Activated T-helper 1 cell treated with Interleukin-2 at 50 U/mL for 16 hours (primary cell): ENCODE measurements around the gene CCN6.
"Not testable (repeated sequence)": the region's sequence is repeated elsewhere in the genome, so short reads cannot be mapped to it uniquely, and the experiment has no call there.

ENCODE experiments used
- DNase-seq: peaks from one replicate; pipeline ENCODE4 v3.0.0-alpha.2; 2020; ENCODE audit warnings: low read depth

Gene CCN6

DNA sequence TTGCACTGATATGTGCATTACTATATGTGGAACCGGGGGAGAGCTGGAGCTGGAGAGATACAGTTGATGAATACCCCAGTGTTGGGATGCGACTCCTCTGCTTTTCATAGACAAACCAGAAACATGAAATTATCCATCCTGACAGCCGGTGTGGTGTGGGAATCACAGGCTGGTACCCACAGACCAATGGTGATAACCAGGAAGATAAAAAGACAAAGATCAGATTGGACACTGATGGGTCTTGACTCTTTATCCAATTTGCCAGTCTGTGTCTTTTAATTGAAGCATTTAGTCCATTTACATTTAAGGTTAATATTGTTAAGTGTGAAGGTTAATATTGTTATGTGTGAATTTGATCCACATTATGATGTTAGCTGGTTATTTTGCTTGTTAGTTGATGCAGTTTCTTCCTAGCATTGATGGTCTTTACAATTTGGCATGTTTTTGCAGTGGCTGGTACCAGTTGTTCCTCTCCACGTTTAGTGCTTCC is 2.6 kb upstream of the CCN6 start:
- not testable (repeated sequence) for DNase-seq

DNA sequence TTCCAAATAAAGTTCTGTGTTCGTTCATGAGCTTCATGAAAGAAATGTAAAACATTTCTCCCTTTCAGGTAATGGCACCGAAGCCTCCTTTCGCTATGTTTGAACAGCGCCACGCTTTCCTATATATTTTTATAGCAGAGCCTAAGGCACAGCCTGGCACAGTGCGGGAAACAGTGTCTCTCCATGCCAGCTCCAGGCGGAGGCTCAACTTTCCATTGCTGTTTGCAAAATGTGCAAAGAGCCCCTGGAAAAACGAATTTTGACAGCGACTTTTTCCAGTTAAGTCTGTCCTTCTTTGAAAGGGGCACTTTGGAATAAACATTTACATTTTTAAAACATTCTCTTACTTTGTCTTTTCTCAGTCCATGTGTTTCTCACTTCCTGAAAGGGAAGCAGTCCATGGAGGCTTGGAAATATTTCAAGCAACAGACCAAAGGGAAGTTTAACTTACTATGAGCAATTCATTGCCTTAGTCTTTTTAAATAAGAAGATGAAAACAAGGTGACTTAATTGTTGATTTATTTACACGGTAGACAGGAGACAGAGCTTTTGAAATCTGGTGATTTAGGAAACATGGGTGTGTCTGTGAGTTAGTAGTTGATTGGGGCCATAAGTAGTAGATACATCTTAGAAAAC is 769 bp downstream of the CCN6 start:
- no peak for DNase-seq

- DNase-seq, result no peak
Measured at GRCh38 chr6:112058243-112059032, 4.5 kb downstream of the CCN6 start.

GRCh38 chr6:112061605-112062004 is 7.7 kb downstream of the CCN6 start:
- no peak for DNase-seq

- no peak for DNase-seq
Measured at GRCh38 chr6:112062966-112063365, 9.1 kb downstream of the CCN6 start.

DNA sequence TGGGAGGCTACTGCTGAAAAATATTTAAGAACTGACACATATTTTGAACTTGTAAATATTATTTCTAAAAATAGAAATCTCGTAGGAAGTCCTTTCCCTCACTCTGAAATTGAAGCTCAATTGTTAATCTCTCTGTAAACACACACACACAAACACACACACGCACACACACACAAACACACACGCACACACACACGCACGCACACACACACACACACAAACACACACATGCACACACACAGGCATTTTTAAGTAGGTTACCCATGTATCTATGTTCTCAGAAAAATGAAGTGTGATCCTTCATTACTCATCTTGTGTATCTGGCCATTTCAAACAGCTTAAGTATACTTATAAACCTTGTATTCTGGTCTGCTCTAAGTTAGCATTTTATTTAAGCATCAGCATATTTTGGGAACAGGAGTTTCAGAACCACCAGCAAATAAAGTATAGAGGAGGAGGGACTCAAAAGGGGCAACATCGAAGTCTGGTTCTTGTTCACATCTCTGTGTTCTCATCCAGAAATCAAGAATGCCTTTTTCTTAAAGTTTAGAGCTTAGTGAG is 11.6 kb downstream of the CCN6 start:
- no peak for DNase-seq

DNA sequence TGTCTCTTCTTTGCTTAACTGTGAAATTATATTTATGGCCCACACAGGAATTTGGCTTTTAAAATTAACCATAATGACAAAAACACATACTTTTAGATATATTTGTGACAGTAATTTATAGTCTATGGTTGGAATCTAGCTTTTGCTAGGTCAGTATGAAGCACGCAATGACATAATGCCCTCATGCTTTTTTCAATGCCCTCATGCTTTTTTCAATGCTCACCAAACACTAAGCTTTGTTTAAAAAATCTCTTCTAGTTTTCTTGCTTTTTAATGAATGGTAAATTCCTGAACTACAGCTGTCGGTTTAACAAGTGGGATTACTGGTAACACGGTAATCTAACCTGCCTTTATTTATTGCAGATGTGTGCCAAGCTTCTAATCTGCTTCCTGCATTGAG is 12.7 kb downstream of the CCN6 start:
- DNase-seq, result no peak

DNA sequence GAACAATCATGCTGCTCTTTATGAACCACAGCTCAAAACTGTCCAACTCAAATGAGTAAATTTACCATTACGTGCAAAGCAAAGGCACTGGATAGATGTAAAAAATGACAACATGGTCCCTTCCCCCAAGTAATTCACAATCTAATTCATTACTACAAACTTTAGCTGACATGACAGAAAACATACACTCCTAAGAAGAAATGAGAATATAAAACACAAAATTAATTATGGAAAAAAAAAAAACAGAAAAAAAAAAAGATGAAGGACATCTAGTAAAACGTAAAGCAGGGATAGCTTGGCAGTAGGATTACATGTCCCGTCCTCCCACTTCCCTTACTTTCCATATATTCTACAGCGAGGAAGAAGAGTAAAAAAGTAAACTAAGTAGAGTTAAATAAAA is 27.7 kb downstream of the CCN6 start:
- DNase-seq, result no peak

- DNase-seq, result no peak
Measured at GRCh38 chr6:112085286-112086065, 31.6 kb downstream of the CCN6 start.

DNA sequence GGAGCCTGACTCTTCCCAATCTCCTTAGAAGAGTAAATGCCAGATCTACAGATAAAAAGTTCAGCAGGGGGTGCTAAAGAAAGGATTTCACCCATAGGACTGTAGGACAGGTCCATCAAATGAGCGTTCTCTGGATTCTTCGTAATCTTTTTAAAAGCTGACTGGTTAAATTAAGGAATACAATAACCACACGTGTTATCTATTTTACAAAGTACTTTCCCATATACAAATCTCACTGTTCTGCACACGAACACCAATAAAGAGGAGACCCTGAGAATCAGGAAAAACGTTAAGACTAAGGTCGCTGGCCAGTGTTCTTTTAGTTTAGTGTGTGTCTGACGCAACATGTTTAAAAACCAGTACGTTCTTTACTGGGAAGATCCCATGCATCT is 32.8 kb downstream of the CCN6 start:
- DNase-seq, result no peak

DNA sequence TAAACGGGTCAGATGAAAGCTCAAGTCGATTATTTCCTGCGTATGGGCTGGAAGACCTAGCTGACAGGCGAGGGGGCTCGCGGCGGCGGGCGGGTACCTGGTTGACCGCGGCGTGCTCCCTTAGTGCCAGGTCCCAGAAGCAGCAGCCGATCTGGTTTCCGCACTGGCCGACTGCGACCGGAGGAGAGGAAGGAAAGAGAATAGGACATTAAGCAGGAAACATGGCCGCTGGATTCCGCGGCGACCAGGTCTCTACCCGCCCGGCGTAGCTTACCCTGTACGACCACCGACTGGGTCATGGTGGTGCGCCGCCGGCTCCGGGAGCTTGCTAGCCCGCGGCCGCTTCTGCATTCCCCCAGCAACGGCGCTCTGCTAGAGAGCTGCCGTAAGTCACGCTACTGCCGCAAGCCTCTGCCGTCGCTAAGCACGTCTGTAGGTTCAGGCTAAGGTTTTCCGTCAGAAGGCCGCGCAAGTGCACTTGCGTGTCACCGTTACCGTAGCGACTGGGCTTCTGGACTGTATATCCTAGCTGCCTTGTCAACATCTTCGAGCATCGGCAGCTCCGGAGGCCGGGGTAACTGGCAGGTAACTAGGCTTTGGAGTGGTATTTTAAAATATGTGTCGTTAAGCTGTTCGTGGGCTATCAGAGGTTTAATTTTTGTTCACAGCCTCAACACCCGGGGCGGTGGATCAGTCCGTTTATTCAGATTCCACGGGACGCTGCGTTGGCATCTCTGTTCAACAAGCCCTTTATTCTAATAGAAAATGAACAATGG is 33.4 kb downstream of the CCN6 start, which contains the start of the genes FAM229B and TUBE1:
FAM229B (plus strand) TSS at position 456 of the 776 bp plus-strand sequence. CDS start 11,693 bp downstream, outside the sequence.
TUBE1 (minus strand) TSS at position 347 of the 776 bp plus-strand sequence; CDS start at position 299, 48 bp downstream.
- peak; percentile 76 for DNase-seq

- DNase-seq, result no peak
Measured at GRCh38 chr6:112087916-112088315, 34.0 kb downstream of the CCN6 start.

DNA sequence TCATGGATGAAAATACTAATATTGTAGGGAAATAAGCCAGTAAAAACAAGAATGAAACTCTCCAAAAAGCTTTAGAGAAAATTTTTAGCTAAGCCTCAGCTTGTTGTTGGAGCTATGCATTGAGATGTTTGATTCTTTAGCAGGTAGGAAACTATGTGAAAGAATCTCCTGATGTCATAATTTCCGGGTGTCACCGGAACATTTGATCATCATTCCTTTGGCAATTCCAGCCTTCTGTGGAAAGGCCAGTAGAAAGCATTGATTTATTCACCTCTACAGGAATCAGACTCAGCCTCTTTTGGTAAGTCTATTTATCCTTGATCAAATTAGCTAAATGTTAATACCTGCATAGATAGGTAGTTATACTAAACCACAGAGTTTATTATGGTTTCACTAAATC is 43.0 kb downstream of the CCN6 start:
- no peak for DNase-seq

GRCh38 chr6:112100561-112100960 is 46.7 kb downstream of the CCN6 start:
- DNase-seq, result no peak

GRCh38 chr6:112106026-112106425 is 52.1 kb downstream of the CCN6 start:
- DNase-seq, result not testable (repeated sequence)

- no peak for DNase-seq
Measured at GRCh38 chr6:112106562-112106961, 52.7 kb downstream of the CCN6 start.

DNA sequence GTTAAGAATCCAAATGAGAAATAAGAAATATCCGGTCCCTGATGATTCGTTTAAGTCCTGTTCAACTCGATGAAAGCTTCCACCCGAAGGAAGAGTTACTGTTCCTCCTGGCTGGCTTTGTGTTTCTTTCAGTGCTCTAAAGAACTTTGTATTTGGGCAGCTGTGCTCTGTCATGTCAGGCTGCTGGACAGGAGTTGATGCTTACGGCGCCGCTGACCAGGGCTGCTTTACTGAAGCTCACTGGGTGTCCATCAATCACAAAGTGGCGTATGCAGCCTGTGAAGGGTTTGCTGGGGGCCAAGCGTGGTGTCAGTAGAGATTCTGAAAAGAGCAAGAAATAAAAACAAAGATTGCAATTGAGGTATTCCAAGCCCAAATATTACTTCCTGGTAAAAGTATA is 55.4 kb downstream of the CCN6 start:
- DNase-seq, result no peak

DNA sequence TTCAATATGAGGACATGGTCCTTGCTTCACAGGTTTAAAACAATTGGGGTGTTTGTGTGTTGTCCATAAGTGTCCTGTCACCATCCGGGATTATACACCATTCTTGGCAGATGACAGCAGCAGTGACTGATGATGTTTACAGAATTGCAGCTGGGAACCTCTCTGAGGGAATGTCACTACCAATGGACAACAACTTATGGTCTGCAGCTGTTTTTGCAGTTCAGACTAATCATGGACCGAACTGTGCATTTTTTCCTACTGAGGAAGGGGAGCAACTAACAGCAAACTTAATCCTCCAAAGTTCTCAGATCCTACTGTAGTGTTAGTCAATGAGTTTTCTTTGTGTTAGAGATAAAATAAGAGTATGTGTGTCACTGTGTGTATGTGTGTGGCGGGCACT is 59.5 kb downstream of the CCN6 start:
- no peak for DNase-seq

- no peak for DNase-seq
Measured at GRCh38 chr6:112113918-112114317, 60.0 kb downstream of the CCN6 start.

GRCh38 chr6:112114577-112115223 is 60.8 kb downstream of the CCN6 start:
- no peak for DNase-seq

DNA sequence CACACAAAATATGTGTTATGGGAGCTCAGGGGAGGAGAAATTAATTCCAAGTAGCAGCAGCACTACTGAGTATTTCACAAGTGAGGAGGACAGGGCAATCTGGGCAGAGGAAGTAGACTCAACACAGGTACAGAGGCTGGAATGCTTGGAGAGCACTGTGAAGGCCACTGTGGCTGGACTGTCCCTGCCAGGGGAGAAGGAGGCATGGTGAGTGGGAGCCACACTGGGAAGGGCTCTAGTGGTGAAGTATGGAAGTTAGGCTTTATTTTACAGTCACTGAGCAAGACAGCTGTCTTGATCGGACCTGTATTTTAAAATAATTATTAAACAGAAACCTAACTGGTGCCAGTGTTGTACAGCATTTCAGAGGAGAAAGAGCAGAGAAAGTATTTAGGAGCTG is 62.3 kb downstream of the CCN6 start:
- DNase-seq, result no peak
